Endodermal cell (in vitro differentiated cells): ENCODE measurements around the gene MTHFD1L. TPM values are rescaled to one million over a fixed set of nuclear protein-coding genes. Genes with fewer than 3 reads are reported as not detected.

Source experiments
- DNase-seq: peaks from one replicate; pipeline ENCODE4 v3.0.0-alpha.2; 2017
- H3K27ac ChIP-seq: 2 replicates; pipeline ENCODE4 v1.5.1; 2013; ENCODE audit warnings: mild to moderate bottlenecking, low read depth, low read length, moderate library complexity
- H3K27me3 ChIP-seq: 2 replicates; pipeline ENCODE4 v1.6.1; 2013; ENCODE audit warnings: mild to moderate bottlenecking, low read length, moderate library complexity; ENCODE audit not compliant: insufficient read depth, control insufficient read depth, poor library complexity, severe bottlenecking
- H3K36me3 ChIP-seq: 2 replicates; pipeline ENCODE4 v1.7.0; 2013; ENCODE audit warnings: mild to moderate bottlenecking, low read length, moderate library complexity; ENCODE audit not compliant: control insufficient read depth, insufficient read depth
- H3K4me1 ChIP-seq: one replicate; pipeline ENCODE4 v1.7.0; 2013; ENCODE audit warnings: low read length; ENCODE audit not compliant: control insufficient read depth, insufficient read depth
- H3K4me3 ChIP-seq: 2 replicates; pipeline ENCODE4 v1.5.1; 2013; ENCODE audit warnings: mild to moderate bottlenecking, low read length, moderate library complexity
- H3K9ac ChIP-seq: 2 replicates; pipeline ENCODE4 v1.6.1; 2013; ENCODE audit warnings: mild to moderate bottlenecking, low read length, moderate library complexity; ENCODE audit not compliant: poor library complexity, severe bottlenecking; ENCODE audit errors: extremely low read depth
- H3K9me3 ChIP-seq: 2 replicates; pipeline ENCODE4 v1.6.1; 2013; ENCODE audit warnings: mild to moderate bottlenecking, low read length, moderate library complexity; ENCODE audit not compliant: control insufficient read depth
- H3K27ac Mint-ChIP-seq: 2 replicates; pipeline ENCODE4 v1.8.0; 2020; ENCODE audit warnings: mixed read lengths
- H3K27me3 Mint-ChIP-seq: 2 replicates; pipeline ENCODE4 v1.8.0; 2021; ENCODE audit warnings: mild to moderate bottlenecking, mixed read lengths; ENCODE audit not compliant: insufficient read depth
- H3K36me3 Mint-ChIP-seq: 2 replicates; pipeline ENCODE4 v1.8.0; 2020; ENCODE audit warnings: low read depth, mixed read lengths
- H3K4me1 Mint-ChIP-seq: 2 replicates; pipeline ENCODE4 v1.8.0; 2020; ENCODE audit warnings: mixed read lengths
- H3K4me3 Mint-ChIP-seq: 2 replicates; pipeline ENCODE4 v1.8.0; 2020; ENCODE audit warnings: mild to moderate bottlenecking, moderate library complexity, mixed read lengths
- H3K9me3 Mint-ChIP-seq: 2 replicates; pipeline ENCODE4 v1.8.0; 2020; ENCODE audit warnings: mild to moderate bottlenecking, mixed read lengths
- CTCF ChIP-seq: fragments of 200-600 bp; sonication (generic); conservative IDR thresholded peaks from 2 replicates; pipeline ENCODE4 v1.5.0; 2021; ENCODE audit warnings: antibody characterized with exemption, mild to moderate bottlenecking
- WGBS, 2 experiments: methylation state at CpG; one replicate each; pipeline versions ENCODE4 v1.1.5 to v1.1.7; 2013; ENCODE audit warnings: missing lambda C conversion rate in 2 of 2, mixed read lengths in 1 of 2; ENCODE audit not compliant: insufficient coverage in 1 of 2, insufficient read length in 1 of 2; 5-methylcytosine and 5-hydroxymethylcytosine counted together
- total RNA-seq, 2 donors: library from RNA; stranded (reverse); fragmentation: NEBNext Ultra II Directional in 1 of 2; extraction: Animal tissue kit (Norgen Biotek cat#: 25700) in 1 of 2; gene quantifications; 2 replicates in 1 of 2; 3 replicates in 1 of 2; pipeline ENCODE4 v1.2.1, GENCODE V29; 2021

Gene MTHFD1L
- total RNA-seq, 2 donors from 2014 or later: 70.2 to 72.6 TPM

DNA sequence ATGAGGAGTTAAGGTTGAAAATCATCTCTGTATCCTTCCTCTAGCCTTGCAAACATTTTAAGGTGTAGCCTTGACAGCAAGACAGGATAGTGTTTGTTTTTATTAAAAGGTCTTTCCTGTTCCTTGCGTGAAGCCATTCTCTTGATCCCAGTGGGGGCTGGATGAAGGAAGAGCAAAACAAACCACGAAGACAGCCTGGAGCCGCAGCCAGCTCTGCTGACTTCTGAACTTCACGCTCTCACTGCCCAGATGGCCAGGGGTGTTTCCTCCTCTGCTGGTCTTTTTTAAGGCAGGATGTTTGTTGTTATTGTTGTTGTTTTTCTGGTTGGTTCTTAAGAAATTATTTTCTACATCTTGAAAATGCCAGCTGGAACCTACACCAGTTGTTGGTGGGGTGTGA, 156.4 kb downstream of the MTHFD1L start:
- Mint-ChIP-seq H3K27ac (no peak overlapping the region), H3K36me3 (peaks cover 20% of the 10 kb centered on the region), H3K27me3 (no peaks in the 10 kb centered on the region), H3K9me3 (no peaks in the 10 kb centered on the region), H3K4me1 (peaks cover 19% of the 10 kb centered on the region), H3K4me3 (no peak overlapping the region)
- no peak overlapping the region for H3K27ac ChIP-seq
- DNase-seq: no peak
- no peak overlapping the region for H3K9ac ChIP-seq
- H3K9me3 ChIP-seq: no peaks in the 10 kb centered on the region
- H3K36me3 ChIP-seq: peaks cover 68% of the 10 kb centered on the region
- TF ChIP-seq CTCF: no peak
- H3K4me3 ChIP-seq: no peak overlapping the region
- no peaks in the 10 kb centered on the region for H3K27me3 ChIP-seq
- peaks cover 3% of the 10 kb centered on the region for H3K4me1 ChIP-seq
- WGBS, 2 experiments: 50 to 78% methylated on average over 2 to 4 of the region's 4 CpGs

DNA sequence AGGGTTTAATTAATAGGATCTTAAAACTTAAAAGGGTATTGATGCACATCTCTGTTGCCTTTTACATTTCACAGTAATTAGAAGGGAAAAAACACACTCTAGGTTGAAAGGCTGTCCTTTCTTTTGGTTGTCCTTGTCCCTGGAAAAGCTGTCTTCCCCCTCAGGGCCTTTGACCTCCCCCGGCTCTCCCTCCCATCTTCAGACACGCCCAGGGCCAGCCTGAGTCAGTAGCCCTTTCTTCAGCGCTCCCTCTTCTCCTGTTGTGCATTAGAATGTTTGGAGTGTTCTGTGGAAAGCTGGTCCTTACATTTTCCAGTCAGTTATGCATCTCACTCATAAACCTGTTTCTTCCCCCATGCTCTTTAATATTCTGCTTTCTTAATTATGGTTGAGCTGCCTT, 157.0 kb downstream of the MTHFD1L start:
- Histone ChIP-seq H3K27me3 (no peaks in the 10 kb centered on the region), H3K9me3 (no peaks in the 10 kb centered on the region), H3K4me1 (peaks cover 3% of the 10 kb centered on the region), H3K27ac (no peak overlapping the region), H3K9ac (no peak overlapping the region), H3K4me3 (no peak overlapping the region), H3K36me3 (peaks cover 68% of the 10 kb centered on the region)
- no peak for DNase-seq
- Mint-ChIP-seq H3K4me3 (no peak overlapping the region), H3K27me3 (no peaks in the 10 kb centered on the region), H3K27ac (no peak overlapping the region), H3K4me1 (peaks cover 22% of the 10 kb centered on the region), H3K36me3 (peaks cover 22% of the 10 kb centered on the region), H3K9me3 (no peaks in the 10 kb centered on the region)
- no peak for TF ChIP-seq CTCF
- 84% methylated on average over 3 of the region's 3 CpGs; no CpG with 5 or more reads in 1 of the 2 experiments for WGBS, 2 experiments

DNA sequence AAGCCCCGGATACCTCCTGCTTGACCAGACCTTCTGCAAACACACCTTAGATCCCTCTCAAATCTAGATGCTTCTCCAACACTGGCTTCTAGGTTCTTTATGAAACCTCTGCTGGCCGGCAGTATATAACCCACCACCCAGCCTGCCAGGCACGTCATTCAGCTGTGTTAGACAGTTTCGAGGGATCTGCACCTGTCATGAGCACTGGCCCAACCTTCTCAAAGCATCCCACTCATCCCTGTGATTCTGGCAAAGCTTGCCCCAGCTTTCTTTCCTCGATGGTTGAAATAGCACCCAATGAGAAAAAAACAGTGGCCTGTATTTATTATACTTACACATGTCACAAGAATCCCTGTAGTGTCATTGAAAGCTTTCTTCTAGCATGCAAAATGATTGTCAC, 157.8 kb downstream of the MTHFD1L start:
- Mint-ChIP-seq H3K36me3 (peaks cover 29% of the 10 kb centered on the region), H3K27me3 (no peaks in the 10 kb centered on the region), H3K27ac (no peak overlapping the region), H3K4me1 (peaks cover 23% of the 10 kb centered on the region), H3K9me3 (no peaks in the 10 kb centered on the region), H3K4me3 (no peak overlapping the region)
- DNase-seq: no peak
- Histone ChIP-seq H3K27me3 (no peaks in the 10 kb centered on the region), H3K4me3 (no peak overlapping the region), H3K9ac (no peak overlapping the region), H3K9me3 (no peaks in the 10 kb centered on the region), H3K36me3 (peaks cover 69% of the 10 kb centered on the region), H3K27ac (no peak overlapping the region), H3K4me1 (peaks cover 3% of the 10 kb centered on the region)
- WGBS, 2 experiments: 94% methylated on average over 3 to 5 of the region's 5 CpGs
- TF ChIP-seq CTCF: no peak
